Body of pancreas (tissue), 4 donors: Measurements from ENCODE around the gene GPR171. TPM values are rescaled to one million over a fixed set of nuclear protein-coding genes. Genes with fewer than 3 reads are reported as not detected.

Experiments used
- ATAC-seq: fragments of 150-250 bp; one replicate; pipeline ENCODE4 v1.9.1; 2016
- DNase-seq, 4 donors: peaks; one replicate each; pipeline ENCODE4 v3.0.0-alpha.2; 2019
- H3K27ac ChIP-seq, 4 donors: fragments of 200-600 bp; sonication (generic); 1 replicate in 3 of 4; 2 replicates in 1 of 4; pipeline versions ENCODE4 v1.5.1 to v1.6.1; 2016 to 2019; ENCODE audit warnings: mild to moderate bottlenecking in 1 of 4, mixed read lengths in 1 of 4, moderate library complexity in 1 of 4
- H3K27me3 ChIP-seq, 2 donors: fragments of 200-600 bp; sonication (generic); one replicate each; pipeline ENCODE4 v1.6.0; 2016; ENCODE audit warnings: mild to moderate bottlenecking in 1 of 2
- H3K36me3 ChIP-seq, 2 donors: fragments of 200-600 bp; sonication (generic); replicated peaks in 1 of 2; 2 replicates each; pipeline ENCODE4 v1.5.1; 2016; ENCODE audit warnings: low read depth in 2 of 2; ENCODE audit not compliant: insufficient read depth in 1 of 2
- H3K4me1 ChIP-seq: fragments of 200-600 bp; sonication (generic); one replicate; pipeline ENCODE4 v1.6.0; 2016
- H3K4me3 ChIP-seq, 2 donors: fragments of 200-600 bp; sonication (generic); 1 replicate in 1 of 2; 2 replicates in 1 of 2; pipeline ENCODE4 v1.5.1; 2016 to 2019
- H3K9me3 ChIP-seq, 3 donors: fragments of 200-600 bp; sonication (generic); 1 replicate in 2 of 3; 2 replicates in 1 of 3; pipeline ENCODE4 v1.5.1; 2016
- CTCF ChIP-seq, 7 experiments: fragments of 450-650 bp in 4 of 7; fragments of 200-600 bp in 3 of 7; sonication (generic) in 3 of 7; IDR thresholded peaks; one replicate each; pipeline ENCODE4 v1.5.1; 2016 to 2019; ENCODE audit warnings: antibody characterized with exemption in 7 of 7
- POLR2A ChIP-seq, 3 donors: fragments of 450-650 bp; IDR thresholded peaks; one replicate each; pipeline ENCODE4 v1.6.1; 2016; ENCODE audit warnings: antibody characterized with exemption in 3 of 3, mild to moderate bottlenecking in 2 of 3
- WGBS, 2 donors: methylation state at CpG; one replicate each; pipeline ENCODE4 v1.1.5; 2017; 5-methylcytosine and 5-hydroxymethylcytosine counted together
- intact Hi-C: fragments of 100-400 bp; cut with DNase I; formaldehyde crosslinking; loops from one replicate; pipeline ENCODE4 v1.15.1; 2023
- total RNA-seq, 2 donors: library from RNA; depleted of rRNA; stranded (reverse); fragments of >200 nt; gene quantifications; one replicate each; pipeline ENCODE4 v1.1.0, GENCODE V29; 2016

The GPR171 gene
- total RNA-seq, 2 donors from 2014 or later, result 0.78 TPM; not detected in 1

- 23 to 27% methylated on average over 9 of the region's 9 CpGs for WGBS, 2 donors
- H3K4me1 ChIP-seq, result peaks cover 10% of the 10 kb centered on the region
- intact Hi-C loops, result loop anchor here (5.0 kb wide), 1 partner anchor 59 kb away; no protein-coding TSS in a partner anchor
- peak; percentile 70 to 79 (median 74) for DNase-seq
- no peaks in the 10 kb centered on the region for H3K9me3 ChIP-seq
- H3K4me3 ChIP-seq, result no peak overlapping the region
- ATAC-seq, result peak; percentile 77
- H3K27ac ChIP-seq, result no peak overlapping the region
- H3K36me3 ChIP-seq, result no peaks in the 10 kb centered on the region
- peak; percentile 78 to 90 (median 88) for TF ChIP-seq CTCF (IDR thresholded peaks at IDR 0.05)
- no peak for TF ChIP-seq POLR2A (IDR thresholded peaks at IDR 0.05)
- no peaks in the 10 kb centered on the region for H3K27me3 ChIP-seq
Observed at GRCh38 chr3:151227807-151228665, 25.0 kb upstream of the GPR171 start.

- ATAC-seq, result no peak
- H3K36me3 ChIP-seq, result no peaks in the 10 kb centered on the region
- H3K27ac ChIP-seq, result no peak overlapping the region
- H3K4me1 ChIP-seq, result peaks cover 10% of the 10 kb centered on the region
- TF ChIP-seq POLR2A (IDR thresholded peaks at IDR 0.05) (no peak), CTCF (IDR thresholded peaks at IDR 0.05) (no peak)
- no peaks in the 10 kb centered on the region for H3K27me3 ChIP-seq
- WGBS, 2 donors, result 64 to 66% methylated on average over 6 of the region's 6 CpGs
- no peaks in the 10 kb centered on the region for H3K9me3 ChIP-seq
- intact Hi-C loops, result loop anchor here (5.0 kb wide), 1 partner anchor 60 kb away; no protein-coding TSS in a partner anchor
- no peak overlapping the region for H3K4me3 ChIP-seq
- no peak for DNase-seq
Observed at GRCh38 chr3:151227266-151227806, 24.3 kb upstream of the GPR171 start.

GRCh38 chr3:151226825-151227224, 23.8 kb upstream of the GPR171 start:
- intact Hi-C loops, result loop anchor here (5.0 kb wide), 1 partner anchor 60 kb away; no protein-coding TSS in a partner anchor
- Histone ChIP-seq H3K4me3 (no peak overlapping the region), H3K9me3 (no peaks in the 10 kb centered on the region), H3K27me3 (no peaks in the 10 kb centered on the region), H3K36me3 (no peaks in the 10 kb centered on the region), H3K4me1 (peaks cover 10% of the 10 kb centered on the region), H3K27ac (no peak overlapping the region)
- TF ChIP-seq POLR2A (IDR thresholded peaks at IDR 0.05) (no peak), CTCF (IDR thresholded peaks at IDR 0.05) (no peak)
- 72 to 75% methylated on average over 5 of the region's 5 CpGs for WGBS, 2 donors
- ATAC-seq (no peak), DNase-seq (no peak)

GRCh38 chr3:151226088-151226563, 23.1 kb upstream of the GPR171 start:
- peaks cover 10% of the 10 kb centered on the region for H3K4me1 ChIP-seq
- no peaks in the 10 kb centered on the region for H3K9me3 ChIP-seq
- ATAC-seq (no peak), DNase-seq (no peak)
- intact Hi-C loops, result loop anchor here (5.0 kb wide), 1 partner anchor 61 kb away; no protein-coding TSS in a partner anchor
- H3K27ac ChIP-seq, result no peak overlapping the region
- H3K4me3 ChIP-seq, result no peak overlapping the region
- TF ChIP-seq CTCF (IDR thresholded peaks at IDR 0.05) (no peak), POLR2A (IDR thresholded peaks at IDR 0.05) (no peak)
- WGBS, 2 donors, result 26 to 37% methylated on average over 4 of the region's 4 CpGs
- no peaks in the 10 kb centered on the region for H3K36me3 ChIP-seq
- no peaks in the 10 kb centered on the region for H3K27me3 ChIP-seq
